NCI-H526 (cell line): ENCODE data around the gene BMP8A.

Source experiments
- DNase-seq, 2 experiments: peaks; one replicate each; lab custom pipeline; 2025; lab: John Stamatoyannopoulos, UW

BMP8A gene

GRCh38 chr1:39572379-39573096 lies 81.1 kb downstream of the BMP8A start:
- no peak for DNase-seq

- DNase-seq, result no peak
Observed at GRCh38 chr1:39573097-39573465, 81.6 kb downstream of the BMP8A start.

GRCh38 chr1:39573736-39574624 lies 82.5 kb downstream of the BMP8A start:
- DNase-seq, result peak in 1 of 2 experiments; percentile 33

GRCh38 chr1:39574646-39575045 lies 83.2 kb downstream of the BMP8A start:
- peak in 1 of 2 experiments; percentile 33 for DNase-seq
